Endothelial cell of umbilical vein (primary cell): ENCODE results near the gene EFNA5. TPM values are rescaled to one million over a fixed set of nuclear protein-coding genes. Genes with fewer than 3 reads are reported as not detected.

ENCODE experiments used
- BruUV-seq: library from RNA; stranded (reverse); fragments of 400-500 nt; replicated peaks from 2 replicates; lab custom pipeline; 2021; lab: Mats Ljungman, UMichigan
- CTCF ChIA-PET: fragments of 300-600, 350-600 bp; sonication (Branson Sonifier 250); formaldehyde crosslinking; loops from one replicate; lab custom pipeline; 2021; ENCODE audit warnings: antibody characterized with exemption, inconsistent platforms; lab: Charles Lee
- POLR2A ChIA-PET: fragments of 300-600, 350-600 bp; sonication (Branson Sonifier 250); formaldehyde crosslinking; loops from one replicate; lab custom pipeline; 2021; ENCODE audit warnings: antibody characterized with exemption, inconsistent platforms; lab: Charles Lee
- DNase-seq: peaks from one replicate; pipeline ENCODE4 v3.0.0-alpha.2; 2011; ENCODE audit warnings: low read depth, low spot score
- FAIRE-seq: peaks from 2 replicates; lab custom pipeline; 2011; peaks lifted over from hg19 to GRCh38; lab: Jason Lieb, UNC
- H2AFZ ChIP-seq: 2 replicates; pipeline ENCODE4 v1.6.0; 2012; ENCODE audit warnings: low read depth, low read length, control low read depth, inconsistent platforms
- H3K27ac ChIP-seq: 2 replicates; pipeline ENCODE4 v1.5.1; 2011; ENCODE audit warnings: low read depth, mild to moderate bottlenecking, control low read depth, low read length, moderate library complexity; ENCODE audit not compliant: insufficient read depth
- H3K27me3 ChIP-seq, 2 experiments: 2 replicates each; pipeline versions ENCODE4 v1.6.0 to v1.6.1; 2011; ENCODE audit warnings: low read length in 2 of 2, mixed read lengths in 1 of 2; ENCODE audit not compliant: control insufficient read depth in 2 of 2, insufficient read depth in 2 of 2
- H3K36me3 ChIP-seq, 2 experiments: 2 replicates in 1 of 2; 3 replicates in 1 of 2; pipeline ENCODE4 v1.5.1; 2011; ENCODE audit warnings: low read length in 2 of 2, mild to moderate bottlenecking in 1 of 2, moderate library complexity in 1 of 2; ENCODE audit not compliant: control insufficient read depth in 2 of 2, insufficient read depth in 2 of 2; ENCODE audit errors: extremely low read depth in 1 of 2
- H3K4me1 ChIP-seq: 3 replicates; pipeline ENCODE4 v1.5.1; 2011; ENCODE audit warnings: mild to moderate bottlenecking, low read length; ENCODE audit not compliant: control insufficient read depth, insufficient read depth; ENCODE audit errors: extremely low read depth
- H3K4me2 ChIP-seq: 2 replicates; pipeline ENCODE4 v1.6.1; 2011; ENCODE audit warnings: low read length, control low read depth, mixed read lengths; ENCODE audit not compliant: insufficient read depth
- H3K4me3 ChIP-seq, 3 experiments: fragments of 200-600 bp in 1 of 3; sonication (generic), shearing (Covaris generic) in 1 of 3; replicated peaks in 1 of 3; 2 replicates each; pipeline ENCODE4 v1.5.1; 2011 to 2016; ENCODE audit warnings: control low read depth in 3 of 3, low read length in 3 of 3, mild to moderate bottlenecking in 2 of 3, inconsistent platforms in 1 of 3, low read depth in 1 of 3, moderate library complexity in 1 of 3; ENCODE audit not compliant: insufficient read depth in 1 of 3
- H3K79me2 ChIP-seq: 2 replicates; pipeline ENCODE4 v1.6.0; 2012; ENCODE audit warnings: low read length, inconsistent platforms; ENCODE audit not compliant: control insufficient read depth, insufficient read depth
- H3K9ac ChIP-seq: replicated peaks from 2 replicates; pipeline ENCODE3; 2011; ENCODE audit warnings: low read length, control low read depth; ENCODE audit not compliant: insufficient read depth; ENCODE audit errors: extremely low read depth
- H3K9me1 ChIP-seq: replicated peaks from 3 replicates; pipeline ENCODE4 v1.6.0; 2011; ENCODE audit warnings: mild to moderate bottlenecking, low read length; ENCODE audit not compliant: control insufficient read depth, insufficient read depth; ENCODE audit errors: extremely low read depth
- H3K9me3 ChIP-seq: replicated peaks from 2 replicates; pipeline ENCODE4 v1.5.1; 2012; ENCODE audit warnings: low read length, inconsistent platforms; ENCODE audit not compliant: control insufficient read depth, insufficient read depth
- H4K20me1 ChIP-seq: replicated peaks from 2 replicates; pipeline ENCODE3; 2011; ENCODE audit warnings: mild to moderate bottlenecking, low read length; ENCODE audit not compliant: control insufficient read depth, insufficient read depth; ENCODE audit errors: extremely low read depth
- EZH2 ChIP-seq: IDR thresholded peaks from 2 replicates; pipeline ENCODE4 v1.6.1; 2012; ENCODE audit warnings: borderline replicate concordance, low read depth, mild to moderate bottlenecking, moderate library complexity, low read length, inconsistent platforms; ENCODE audit not compliant: severe bottlenecking
- FOS ChIP-seq: IDR thresholded peaks from 2 replicates; pipeline ENCODE4 v1.6.1; 2011; ENCODE audit warnings: mild to moderate bottlenecking, low read length, moderate library complexity, borderline replicate concordance; ENCODE audit not compliant: insufficient read depth
- GATA2 ChIP-seq: IDR thresholded peaks from 2 replicates; pipeline ENCODE4 v1.7.0; 2011; ENCODE audit warnings: low read depth, mild to moderate bottlenecking, moderate library complexity, mixed read lengths, low read length; ENCODE audit not compliant: insufficient read length, insufficient read depth
- JUN ChIP-seq: IDR thresholded peaks from 2 replicates; pipeline ENCODE4 v1.6.1; 2011; ENCODE audit warnings: borderline replicate concordance, low read depth; ENCODE audit not compliant: insufficient read length, insufficient read depth
- MYC ChIP-seq: IDR thresholded peaks from one replicate; pipeline ENCODE4 v1.6.1; 2011; ENCODE audit warnings: mild to moderate bottlenecking, low read depth, low read length
- POLR2A ChIP-seq: IDR thresholded peaks from 2 replicates; pipeline ENCODE4 v1.6.1; 2012; ENCODE audit warnings: low read depth, mild to moderate bottlenecking, control low read depth, low read length
- POLR2AphosphoS5 ChIP-seq: IDR thresholded peaks from 2 replicates; pipeline ENCODE4 v1.6.1; 2012; ENCODE audit warnings: low read depth, mild to moderate bottlenecking, control low read depth, low read length, moderate library complexity; ENCODE audit not compliant: insufficient read depth
- dilution Hi-C: fragments of 300-500 bp; cut with MboI; formaldehyde crosslinking; loops from one replicate; pipeline ENCODE4 v1.15.0; 2019; ENCODE audit warnings: low sequenced_read_pairs; ENCODE audit not compliant: extremely low pct_ligation_motif_present
- intact Hi-C: fragments of 100-400 bp; cut with micrococcal nuclease; formaldehyde crosslinking; loops from one replicate; pipeline ENCODE4 v1.10.0; 2022
- polyA plus RNA-seq, 4 experiments: library from polyadenylated mRNA; depleted of rRNA in 3 of 4; stranded (reverse) in 3 of 4; unstranded in 1 of 4; fragments of >200 nt; gene quantifications; 2 replicates each; pipeline versions ENCODE4 v1.2.1 to v1.2.3, GENCODE V29; 2011 to 2012; ENCODE audit warnings: missing spikeins in 1 of 4
- total RNA-seq: library from RNA; stranded (reverse); gene quantifications from 2 replicates; pipeline ENCODE4 v1.2.3, GENCODE V29; 2021
- TF ChIP-seq, protein P1 (sequence below): IDR thresholded peaks from 2 replicates; pipeline ENCODE4 v1.6.1; 2011; ENCODE audit not compliant: insufficient read depth, insufficient read length
- TF ChIP-seq, protein P2 (sequence below), 2 donors: IDR thresholded peaks; 1 replicate in 1 of 2; 2 replicates in 1 of 2; pipeline ENCODE4 v1.5.1; 2011; ENCODE audit warnings: low read length in 2 of 2, mild to moderate bottlenecking in 2 of 2, moderate library complexity in 2 of 2, control low read depth in 1 of 2, inconsistent platforms in 1 of 2, low read depth in 1 of 2; ENCODE audit not compliant: insufficient read depth in 1 of 2; ENCODE audit errors: extremely low read depth in 1 of 2

Gene EFNA5
- total and polyA plus RNA-seq, 2 donors (not counting 3 experiments of a cell fraction or from before 2014, with no cell fraction given): 13.6 to 22.1 TPM

DNA sequence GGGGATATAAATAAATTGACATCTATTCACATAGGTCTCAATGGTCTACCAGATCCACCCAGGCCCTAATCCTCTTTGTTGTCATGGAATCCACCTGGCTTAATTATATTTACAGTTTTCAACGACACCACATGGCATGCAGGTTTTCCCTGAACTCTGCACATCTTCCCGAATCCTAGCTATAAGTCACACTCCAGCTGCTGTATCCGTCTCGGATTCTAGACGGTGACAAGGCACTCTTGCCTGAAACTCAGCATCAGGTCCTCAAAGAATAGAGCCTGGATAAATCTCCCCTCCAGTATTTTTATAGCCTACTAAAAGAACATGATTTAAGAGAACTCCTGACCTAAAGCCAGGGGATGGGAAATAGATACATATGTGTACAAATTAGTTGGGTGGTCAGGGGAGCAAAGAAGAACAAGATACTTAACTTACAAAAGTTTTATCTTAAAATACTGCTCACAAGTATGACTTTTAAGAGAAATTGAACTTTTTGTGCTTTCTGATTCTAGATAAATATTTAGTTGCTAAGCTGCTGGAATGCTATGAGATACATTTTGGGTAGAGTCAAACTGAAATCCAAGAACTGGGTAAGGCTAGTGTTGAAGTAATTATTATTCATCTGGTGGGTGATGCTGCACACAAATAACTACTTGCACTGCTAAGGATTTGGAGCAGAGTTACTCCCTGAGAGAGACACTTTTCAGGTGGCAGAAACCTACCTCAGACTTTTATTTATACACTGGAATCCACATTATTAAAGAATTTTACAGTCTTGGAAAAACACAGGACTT is 187.3 kb downstream of the EFNA5 start:
- H2AFZ ChIP-seq: no peak overlapping the region
- POLR2A ChIA-PET: no interaction called here
- dilution Hi-C loops (no loop called here), intact Hi-C loops (no loop called here)
- no peak overlapping the region for H3K9ac ChIP-seq
- no peaks in the 10 kb centered on the region for H3K27me3 ChIP-seq
- no peak overlapping the region for H3K4me3 ChIP-seq
- no peak for DNase-seq
- peaks cover 12% of the 10 kb centered on the region for H3K4me1 ChIP-seq
- no peaks in the 10 kb centered on the region for H4K20me1 ChIP-seq
- peak; percentile 4 for FAIRE-seq
- no peak overlapping the region for H3K27ac ChIP-seq
- no peak for TF ChIP-seq POLR2A
- no peak for TF ChIP-seq GATA2
- TF ChIP-seq, protein P1, sequence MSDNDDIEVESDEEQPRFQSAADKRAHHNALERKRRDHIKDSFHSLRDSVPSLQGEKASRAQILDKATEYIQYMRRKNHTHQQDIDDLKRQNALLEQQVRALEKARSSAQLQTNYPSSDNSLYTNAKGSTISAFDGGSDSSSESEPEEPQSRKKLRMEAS: no peak
- TF ChIP-seq FOS: no peak
- no peak for TF ChIP-seq EZH2
- TF ChIP-seq MYC: no peak
- TF ChIP-seq, protein P2, sequence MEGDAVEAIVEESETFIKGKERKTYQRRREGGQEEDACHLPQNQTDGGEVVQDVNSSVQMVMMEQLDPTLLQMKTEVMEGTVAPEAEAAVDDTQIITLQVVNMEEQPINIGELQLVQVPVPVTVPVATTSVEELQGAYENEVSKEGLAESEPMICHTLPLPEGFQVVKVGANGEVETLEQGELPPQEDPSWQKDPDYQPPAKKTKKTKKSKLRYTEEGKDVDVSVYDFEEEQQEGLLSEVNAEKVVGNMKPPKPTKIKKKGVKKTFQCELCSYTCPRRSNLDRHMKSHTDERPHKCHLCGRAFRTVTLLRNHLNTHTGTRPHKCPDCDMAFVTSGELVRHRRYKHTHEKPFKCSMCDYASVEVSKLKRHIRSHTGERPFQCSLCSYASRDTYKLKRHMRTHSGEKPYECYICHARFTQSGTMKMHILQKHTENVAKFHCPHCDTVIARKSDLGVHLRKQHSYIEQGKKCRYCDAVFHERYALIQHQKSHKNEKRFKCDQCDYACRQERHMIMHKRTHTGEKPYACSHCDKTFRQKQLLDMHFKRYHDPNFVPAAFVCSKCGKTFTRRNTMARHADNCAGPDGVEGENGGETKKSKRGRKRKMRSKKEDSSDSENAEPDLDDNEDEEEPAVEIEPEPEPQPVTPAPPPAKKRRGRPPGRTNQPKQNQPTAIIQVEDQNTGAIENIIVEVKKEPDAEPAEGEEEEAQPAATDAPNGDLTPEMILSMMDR (IDR thresholded peaks at IDR 0.05; ENCODE audit: extremely low read depth in 1 of 2, insufficient read depth in 1 of 2, low read depth in 1 of 2, low read length in 2 of 2): no peak
- no peak for TF ChIP-seq POLR2AphosphoS5
- no peak for TF ChIP-seq JUN
- no TSS peak for BruUV-seq
- no peaks in the 10 kb centered on the region for H3K9me1 ChIP-seq
- H3K9me3 ChIP-seq: no peaks in the 10 kb centered on the region
- H3K36me3 ChIP-seq: no peaks in the 10 kb centered on the region
- CTCF ChIA-PET: no interaction called here
- H3K79me2 ChIP-seq: no peaks in the 10 kb centered on the region
- H3K4me2 ChIP-seq: no peak overlapping the region
